ELF-1 (cell line): ENCODE results near the gene CEBPZ.
A peak's percentile ranks its signal among the peaks of the same experiment; 100 is the strongest.

ENCODE experiments used
- DNase-seq: peaks from one replicate; pipeline ENCODE4 v3.0.0-alpha.2; 2016; ENCODE audit warnings: low read depth, low spot score

Gene CEBPZ

GRCh38 chr2:37180006-37180639, 51.3 kb downstream of the CEBPZ start:
- DNase-seq, result no peak

- DNase-seq, result no peak
Measured at GRCh38 chr2:37173741-37174140, 57.7 kb downstream of the CEBPZ start.

- no peak for DNase-seq
Measured at GRCh38 chr2:37171624-37171950, 59.8 kb downstream of the CEBPZ start.

- DNase-seq, result peak; percentile 64
Measured at GRCh38 chr2:37168217-37168981, 63.0 kb downstream of the CEBPZ start.

- no peak for DNase-seq
Measured at GRCh38 chr2:37167636-37168180, 63.7 kb downstream of the CEBPZ start.

GRCh38 chr2:37164757-37165156, 66.6 kb downstream of the CEBPZ start:
- DNase-seq, result no peak

GRCh38 chr2:37156857-37157714, 74.3 kb downstream of the CEBPZ start, which contains the start of gene EIF2AK2:
Gene EIF2AK2, minus strand, starts transcription at chr2:37156980. Its CDS starts 9,174 bp downstream, at chr2:37147806.
- peak; percentile 83 for DNase-seq

- peak; percentile 51 for DNase-seq
Measured at GRCh38 chr2:37156071-37156856, 75.1 kb downstream of the CEBPZ start.

- DNase-seq, result no peak
Measured at GRCh38 chr2:37154785-37155184, 76.6 kb downstream of the CEBPZ start.

GRCh38 chr2:37153224-37153623, 78.2 kb downstream of the CEBPZ start:
- DNase-seq, result no peak
